T-helper 17 cell (primary cell): Measurements from ENCODE around the gene PPP1R27. TPM values are rescaled to one million over a fixed set of nuclear protein-coding genes. Genes with fewer than 3 reads are reported as not detected.

Source experiments
- ATAC-seq: fragments of 150-1000 bp; cut with Tn5 transposase; 2 replicates; pipeline ENCODE4 v1.10.0; 2021; ENCODE audit warnings: mild to moderate bottlenecking, moderate library complexity
- DNase-seq, 3 donors: peaks; one replicate each; pipeline versions ENCODE4 v3.0.0 to v3.0.0-alpha.2; 2020 to 2021
- H3K9me3 ChIP-seq: one replicate; pipeline ENCODE4 v1.7.0; 2013; ENCODE audit warnings: low read length, mild to moderate bottlenecking; ENCODE audit not compliant: control insufficient read depth, poor library complexity, severe bottlenecking
- H3K27ac Mint-ChIP-seq: one replicate; pipeline ENCODE4 v1.8.0; 2022; ENCODE audit warnings: mild to moderate bottlenecking, moderate library complexity, mixed read lengths
- H3K27me3 Mint-ChIP-seq: one replicate; pipeline ENCODE4 v1.8.0; 2022; ENCODE audit warnings: mixed read lengths
- H3K36me3 Mint-ChIP-seq: one replicate; pipeline ENCODE4 v1.8.0; 2022; ENCODE audit warnings: low read depth, mixed read lengths
- H3K4me1 Mint-ChIP-seq: one replicate; pipeline ENCODE4 v1.8.0; 2022; ENCODE audit warnings: mild to moderate bottlenecking, mixed read lengths
- H3K4me3 Mint-ChIP-seq: one replicate; pipeline ENCODE4 v1.8.0; 2022; ENCODE audit warnings: mild to moderate bottlenecking, moderate library complexity, mixed read lengths
- total RNA-seq, 4 donors: library from RNA in 2 of 4; stranded (reverse) in 2 of 4; gene quantifications; one replicate each; pipeline ENCODE4 v1.2.3 and lab custom pipeline; 2022 to 2026

Gene PPP1R27
- total RNA-seq, 2 donors from 2014 or later, result not detected

DNA sequence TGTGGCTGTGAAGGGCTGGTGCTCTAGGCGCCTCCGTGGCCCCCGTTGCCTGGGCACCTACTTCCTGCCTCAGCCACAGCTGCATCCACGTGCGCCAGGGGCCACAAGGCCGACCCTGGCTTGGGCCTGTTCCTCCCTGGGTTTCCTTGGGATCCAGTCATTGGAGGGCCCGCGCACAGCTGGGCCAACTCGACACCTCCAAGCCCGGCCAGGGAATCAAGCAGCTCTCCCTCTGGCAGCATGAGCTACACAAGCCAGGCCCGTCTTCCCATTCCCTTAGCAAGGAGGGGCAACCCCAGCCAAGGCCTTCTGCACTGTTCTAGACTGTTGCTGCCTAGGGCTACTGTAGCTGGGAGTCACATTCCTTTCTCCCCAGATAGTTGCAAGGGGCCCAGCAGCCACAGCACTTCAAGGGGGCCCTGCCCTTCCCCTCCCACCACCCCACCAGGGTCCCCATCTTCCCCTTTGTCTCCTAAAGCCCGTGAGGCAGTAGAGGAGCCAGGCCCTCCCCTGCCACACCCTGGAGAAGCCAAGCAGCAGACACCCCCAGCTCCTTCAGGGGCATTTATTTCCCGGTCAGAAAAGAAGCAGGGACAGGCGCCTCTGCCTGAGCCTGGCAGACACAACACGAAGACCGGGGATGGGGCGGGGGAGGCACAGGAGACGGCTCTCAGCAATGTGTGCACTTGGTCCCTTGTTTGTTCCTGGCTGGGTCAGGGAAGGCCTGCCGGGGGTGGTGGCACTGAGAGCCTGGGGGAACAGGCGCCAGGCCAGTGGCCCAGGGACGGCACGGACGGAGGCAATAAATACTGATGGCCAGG is 32.5 kb upstream of the PPP1R27 start:
- Mint-ChIP-seq H3K4me3 (peak overlapping the region; percentile 75), H3K36me3 (peaks cover 2% of the 10 kb centered on the region), H3K4me1 (peaks cover 30% of the 10 kb centered on the region), H3K27me3 (no peaks in the 10 kb centered on the region), H3K27ac (peak overlapping the region; percentile 97)
- ATAC-seq, result no peak
- H3K9me3 ChIP-seq, result no peaks in the 10 kb centered on the region
- peak in 1 of 3 donors; percentile 16 for DNase-seq

DNA sequence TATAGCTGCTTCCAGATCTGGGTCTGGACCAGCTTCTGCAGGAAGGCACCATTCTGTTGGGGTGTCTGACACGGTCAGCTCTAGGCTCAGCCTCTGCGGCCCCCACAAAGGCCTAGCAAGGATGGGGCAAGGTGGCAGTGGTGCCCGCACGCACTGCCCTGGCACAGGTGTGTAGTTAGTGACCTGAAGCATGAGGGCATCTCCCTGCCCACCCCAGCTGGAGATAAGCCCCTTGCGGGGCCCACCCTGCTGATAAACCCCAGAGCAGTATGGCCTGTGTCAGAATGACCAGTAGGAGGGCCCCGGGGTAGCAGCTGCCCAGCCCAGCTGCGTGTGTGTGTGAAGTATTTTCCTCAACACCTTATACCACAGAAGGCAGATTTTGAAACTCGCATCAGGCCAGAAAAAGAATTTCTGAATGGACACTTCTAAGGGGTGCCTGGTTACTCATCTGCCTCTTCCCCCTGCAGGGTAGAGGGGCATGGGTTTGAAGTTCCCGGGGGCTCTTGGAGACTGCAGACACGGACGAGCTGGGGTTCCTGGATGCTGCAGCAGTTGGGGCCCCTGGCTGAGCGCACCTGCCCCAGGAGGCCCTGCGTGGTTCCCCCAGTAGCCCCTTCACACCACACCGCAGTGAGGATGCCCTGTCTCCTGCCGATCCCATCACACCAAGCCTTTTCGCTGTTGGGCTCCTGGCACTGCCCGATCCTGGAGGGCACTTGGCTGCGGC is 31.8 kb upstream of the PPP1R27 start:
- peaks cover 2% of the 10 kb centered on the region for H3K36me3 Mint-ChIP-seq
- peak overlapping the region; percentile 97 for H3K27ac Mint-ChIP-seq
- H3K27me3 Mint-ChIP-seq, result no peaks in the 10 kb centered on the region
- ATAC-seq (no peak), DNase-seq (no peak)
- no peaks in the 10 kb centered on the region for H3K9me3 ChIP-seq
- peak overlapping the region; percentile 75 for H3K4me3 Mint-ChIP-seq
- H3K4me1 Mint-ChIP-seq, result peaks cover 30% of the 10 kb centered on the region

DNA sequence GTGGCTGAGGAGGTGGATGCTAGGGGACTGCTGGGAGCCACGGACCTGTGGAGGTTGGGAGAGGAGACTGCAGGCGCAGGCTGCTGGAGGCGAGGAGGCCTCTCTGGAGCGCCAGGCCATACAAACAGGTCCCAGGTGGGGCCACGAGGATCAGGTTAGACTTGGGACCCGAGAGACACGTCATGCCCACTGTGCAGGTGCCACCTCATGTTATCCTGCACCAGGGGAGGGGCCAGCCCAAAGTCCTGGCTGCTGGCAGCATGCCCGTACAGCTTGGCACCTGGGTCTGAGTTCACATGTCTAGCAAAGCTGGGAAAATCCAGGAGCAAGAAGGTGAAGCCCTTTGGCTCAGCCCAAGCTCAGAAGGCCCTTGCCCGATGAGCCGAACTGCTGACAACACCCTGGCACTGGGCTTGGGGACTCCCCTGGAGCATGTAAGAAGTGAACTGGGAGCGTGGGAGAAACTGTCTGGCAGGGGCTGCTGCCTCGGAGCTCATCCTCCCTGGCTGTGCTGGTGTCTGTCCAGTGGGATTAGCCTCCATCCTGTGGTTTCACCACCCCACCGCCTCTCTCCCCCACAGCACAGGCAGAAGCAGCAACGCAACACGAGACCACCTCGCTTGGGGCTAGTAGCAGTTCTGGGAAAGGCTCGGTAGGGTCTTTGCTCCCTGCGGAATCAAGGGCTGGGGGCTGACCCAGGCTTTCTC is 31.0 kb upstream of the PPP1R27 start:
- Mint-ChIP-seq H3K4me1 (peaks cover 30% of the 10 kb centered on the region), H3K27me3 (no peaks in the 10 kb centered on the region), H3K36me3 (peaks cover 2% of the 10 kb centered on the region), H3K27ac (peak overlapping the region; percentile 97), H3K4me3 (peak overlapping the region; percentile 65)
- no peaks in the 10 kb centered on the region for H3K9me3 ChIP-seq
- no peak for ATAC-seq
- no peak for DNase-seq

DNA sequence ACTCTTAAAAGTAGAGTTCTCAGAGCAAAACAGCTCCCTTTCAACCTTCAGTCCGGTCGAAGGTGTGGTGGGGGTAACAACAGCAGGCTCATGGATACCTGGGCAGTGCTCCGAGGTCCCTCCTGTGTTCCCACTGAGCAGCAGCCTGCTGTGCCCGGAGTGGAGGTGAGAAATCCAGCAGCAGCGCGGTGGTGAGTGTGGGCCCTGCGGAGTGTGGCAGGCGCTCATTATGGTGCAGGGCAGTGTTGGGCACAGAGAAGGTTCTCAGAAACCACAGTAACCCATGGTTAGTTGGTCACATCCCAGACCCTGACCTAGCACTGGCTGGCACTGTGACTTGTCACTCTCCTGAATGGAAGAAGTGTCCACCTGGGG is 30.5 kb upstream of the PPP1R27 start:
- H3K4me3 Mint-ChIP-seq, result peak overlapping the region; percentile 65
- H3K9me3 ChIP-seq, result no peaks in the 10 kb centered on the region
- ATAC-seq (no peak), DNase-seq (no peak)
- peak overlapping the region; percentile 97 for H3K27ac Mint-ChIP-seq
- peaks cover 31% of the 10 kb centered on the region for H3K4me1 Mint-ChIP-seq
- no peaks in the 10 kb centered on the region for H3K27me3 Mint-ChIP-seq
- H3K36me3 Mint-ChIP-seq, result peaks cover 2% of the 10 kb centered on the region

DNA sequence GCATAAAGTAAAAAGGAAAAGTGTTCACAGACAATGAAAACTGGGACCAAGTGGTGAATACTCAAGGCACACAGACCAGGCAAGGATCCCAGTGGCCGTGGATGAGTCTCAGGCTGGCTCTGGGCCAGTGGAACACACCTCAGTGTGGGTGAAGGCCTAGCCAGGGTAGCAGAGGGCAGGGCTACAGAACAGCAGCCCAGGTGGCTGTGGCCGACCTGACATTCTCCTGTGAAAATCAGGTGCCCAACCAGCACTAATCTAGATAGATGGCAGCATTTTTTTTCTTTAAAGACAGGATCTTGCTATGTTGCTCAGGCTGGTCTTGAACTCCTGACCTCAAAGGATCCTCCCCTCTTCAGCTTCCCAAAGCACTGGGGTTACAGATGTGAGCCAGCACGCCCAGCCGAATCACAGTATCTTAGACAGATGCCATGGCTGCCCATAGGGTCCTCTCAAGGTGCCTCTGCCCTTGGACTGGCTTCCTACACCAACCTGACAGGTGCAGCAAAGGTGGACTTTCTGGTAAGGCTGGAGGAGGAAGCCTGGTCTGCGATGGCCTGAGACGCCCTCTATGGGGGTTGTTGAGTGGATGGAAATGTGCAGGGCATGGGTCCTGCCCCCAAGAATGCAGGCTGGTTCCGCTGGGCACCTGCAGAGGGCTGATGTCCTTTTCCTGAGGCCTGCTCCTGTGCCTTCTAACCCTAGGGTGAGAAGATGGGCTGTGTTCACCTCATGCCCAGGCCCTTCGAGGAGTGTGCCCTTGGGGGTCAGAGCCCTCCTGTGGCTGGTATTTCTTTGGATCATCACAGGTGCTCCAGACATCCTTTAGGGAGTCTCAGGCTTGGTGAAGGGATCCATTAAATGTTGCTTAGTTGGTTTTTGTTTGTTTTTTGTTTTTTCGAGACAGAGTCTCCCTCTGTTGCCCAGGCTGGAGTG is 29.3 kb upstream of the PPP1R27 start:
- DNase-seq (no peak), ATAC-seq (no peak)
- H3K36me3 Mint-ChIP-seq, result peaks cover 4% of the 10 kb centered on the region
- no peak overlapping the region for H3K4me3 Mint-ChIP-seq
- H3K27ac Mint-ChIP-seq, result peak overlapping the region; percentile 97
- no peaks in the 10 kb centered on the region for H3K27me3 Mint-ChIP-seq
- H3K9me3 ChIP-seq, result no peaks in the 10 kb centered on the region
- H3K4me1 Mint-ChIP-seq, result peaks cover 29% of the 10 kb centered on the region

DNA sequence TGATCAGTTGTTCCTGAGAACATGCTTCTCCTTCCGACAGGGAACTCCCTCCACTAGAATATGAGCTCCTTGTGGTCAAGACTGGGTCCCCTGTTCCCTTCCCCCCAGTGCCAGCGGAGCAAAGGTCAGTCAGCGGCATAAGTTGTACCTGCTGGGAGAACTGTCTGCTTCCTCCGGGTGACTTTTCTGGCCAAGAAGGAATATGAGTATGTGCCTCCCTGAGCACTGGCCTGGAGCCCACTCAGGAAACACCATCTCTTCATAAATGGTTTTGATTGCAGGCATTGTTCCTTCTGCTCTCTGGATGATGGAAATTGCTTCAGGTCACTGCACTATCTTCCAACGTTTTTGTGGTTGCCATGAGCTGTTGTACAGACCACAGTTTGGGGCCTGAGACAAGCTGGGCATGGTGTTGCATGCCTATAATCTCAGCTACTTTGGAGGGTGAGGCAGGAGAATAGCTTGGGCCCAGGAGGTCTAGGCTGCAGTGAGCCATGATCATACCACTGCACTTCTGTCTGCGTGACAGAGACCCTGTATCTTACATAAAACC is 28.3 kb upstream of the PPP1R27 start:
- Mint-ChIP-seq H3K36me3 (peaks cover 4% of the 10 kb centered on the region), H3K27ac (peak overlapping the region; percentile 82)
- no peak for DNase-seq

DNA sequence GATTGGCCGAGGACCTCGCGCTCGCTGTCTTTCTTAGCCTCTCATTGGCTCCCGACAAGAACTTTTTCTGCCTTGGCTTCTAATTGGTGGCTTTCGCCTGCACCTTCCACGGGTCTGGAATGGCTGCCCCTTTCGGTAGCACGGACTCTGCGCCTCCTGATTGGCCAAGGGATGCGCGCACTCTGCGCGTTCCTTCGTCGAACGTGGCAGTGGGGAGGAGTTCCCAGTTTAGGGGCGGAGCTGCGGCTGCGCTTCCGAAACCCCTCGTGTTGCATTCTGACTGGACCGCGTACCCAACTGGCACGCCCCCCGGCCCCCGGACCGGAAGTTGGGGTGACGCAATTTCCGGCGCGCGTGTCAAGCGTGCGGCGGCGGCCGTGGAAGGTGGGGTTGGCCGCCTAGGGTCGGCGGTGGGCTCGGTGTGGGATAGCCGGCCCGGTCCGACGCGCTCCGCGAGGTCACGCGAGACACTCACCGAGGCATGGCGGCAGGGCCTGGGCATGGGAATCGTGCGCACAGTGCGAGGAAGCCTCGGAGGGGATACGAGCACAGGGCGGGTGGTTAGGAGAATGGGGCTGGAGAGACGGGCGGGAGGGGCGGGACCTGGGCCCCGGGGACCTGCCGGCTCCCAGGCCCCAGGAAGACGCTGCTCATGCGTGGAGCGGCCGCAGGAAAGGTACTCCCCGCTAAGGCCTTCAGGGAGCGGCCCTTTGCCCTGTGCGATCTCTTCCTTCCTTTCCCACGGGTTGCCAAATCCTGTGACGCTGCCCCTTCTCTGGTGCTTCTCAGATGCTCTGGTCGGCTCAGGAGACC is 26.1 kb upstream of the PPP1R27 start:
- ATAC-seq (peak; percentile 86), DNase-seq (peak; percentile 97 to 98 (median 97))
- Mint-ChIP-seq H3K27me3 (no peaks in the 10 kb centered on the region), H3K4me1 (peaks cover 22% of the 10 kb centered on the region), H3K4me3 (peak overlapping the region; percentile 92), H3K36me3 (peaks cover 3% of the 10 kb centered on the region), H3K27ac (peak overlapping the region; percentile 97)
- H3K9me3 ChIP-seq, result no peaks in the 10 kb centered on the region

More for the DNA sequence above, 28.3 kb upstream of the PPP1R27 start:
- no peaks in the 10 kb centered on the region for H3K9me3 ChIP-seq
- Mint-ChIP-seq H3K4me1 (peaks cover 31% of the 10 kb centered on the region), H3K4me3 (peak overlapping the region; percentile 77), H3K27me3 (no peaks in the 10 kb centered on the region)
- no peak for ATAC-seq

DNA sequence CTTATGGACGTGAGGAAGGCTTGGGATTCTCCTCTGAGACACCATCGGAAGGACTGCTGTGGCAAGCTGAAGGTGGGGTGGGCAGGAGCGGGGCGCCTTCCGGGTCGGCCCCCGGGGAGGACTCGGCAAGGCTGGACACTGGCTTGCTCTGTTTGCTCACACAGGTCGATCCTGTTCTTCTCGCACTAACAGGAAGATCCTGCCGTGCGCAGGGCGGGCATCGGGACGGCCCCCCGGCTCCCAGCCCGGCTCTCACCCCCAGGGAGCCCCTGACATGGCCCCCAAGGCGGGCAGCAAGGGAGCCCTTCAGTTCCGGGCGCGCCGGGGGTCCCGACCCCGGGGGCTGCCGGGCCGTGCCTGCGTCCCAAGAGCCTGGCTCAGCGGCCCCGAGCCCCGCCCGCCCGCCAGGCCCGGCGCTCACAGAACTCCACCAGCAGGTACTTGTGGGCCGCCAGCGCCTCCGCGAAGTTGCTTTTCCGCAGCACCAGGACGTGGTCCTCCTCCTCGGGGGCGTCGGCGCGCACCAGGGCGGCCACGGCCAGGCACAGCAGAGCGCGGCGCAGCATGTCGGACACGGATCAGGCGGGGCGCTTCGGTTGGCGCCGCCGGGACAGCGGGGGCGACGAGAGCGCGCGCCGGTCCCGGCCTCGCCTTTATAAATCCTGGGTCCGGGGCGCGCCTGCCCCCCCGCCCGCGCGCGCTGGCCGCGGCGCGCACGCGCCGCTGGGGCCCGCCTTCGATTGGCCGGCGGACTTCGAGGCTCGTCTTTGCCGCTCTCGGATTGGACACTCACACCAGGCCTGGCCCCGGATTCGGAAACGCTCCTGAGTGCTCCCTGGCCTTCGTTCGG is 25.3 kb upstream of the PPP1R27 start, which contains the start of gene P4HB:
Gene P4HB, minus strand, starts transcription at position 630 of the 850 bp plus-strand sequence. Its CDS starts 64 bp downstream, at position 566.
- no peaks in the 10 kb centered on the region for H3K27me3 Mint-ChIP-seq
- peak within 1 kb of the TSS; percentile 94 for H3K4me3 Mint-ChIP-seq
- ATAC-seq (no peak), DNase-seq (peak in 1 of 3 donors; percentile 95)
- H3K36me3 Mint-ChIP-seq, result peaks cover 3% of the 10 kb centered on the region
- no peaks in the 10 kb centered on the region for H3K9me3 ChIP-seq
- H3K27ac Mint-ChIP-seq, result peak within 1 kb of the TSS; percentile 97
- H3K4me1 Mint-ChIP-seq, result peaks cover 24% of the 10 kb centered on the region

DNA sequence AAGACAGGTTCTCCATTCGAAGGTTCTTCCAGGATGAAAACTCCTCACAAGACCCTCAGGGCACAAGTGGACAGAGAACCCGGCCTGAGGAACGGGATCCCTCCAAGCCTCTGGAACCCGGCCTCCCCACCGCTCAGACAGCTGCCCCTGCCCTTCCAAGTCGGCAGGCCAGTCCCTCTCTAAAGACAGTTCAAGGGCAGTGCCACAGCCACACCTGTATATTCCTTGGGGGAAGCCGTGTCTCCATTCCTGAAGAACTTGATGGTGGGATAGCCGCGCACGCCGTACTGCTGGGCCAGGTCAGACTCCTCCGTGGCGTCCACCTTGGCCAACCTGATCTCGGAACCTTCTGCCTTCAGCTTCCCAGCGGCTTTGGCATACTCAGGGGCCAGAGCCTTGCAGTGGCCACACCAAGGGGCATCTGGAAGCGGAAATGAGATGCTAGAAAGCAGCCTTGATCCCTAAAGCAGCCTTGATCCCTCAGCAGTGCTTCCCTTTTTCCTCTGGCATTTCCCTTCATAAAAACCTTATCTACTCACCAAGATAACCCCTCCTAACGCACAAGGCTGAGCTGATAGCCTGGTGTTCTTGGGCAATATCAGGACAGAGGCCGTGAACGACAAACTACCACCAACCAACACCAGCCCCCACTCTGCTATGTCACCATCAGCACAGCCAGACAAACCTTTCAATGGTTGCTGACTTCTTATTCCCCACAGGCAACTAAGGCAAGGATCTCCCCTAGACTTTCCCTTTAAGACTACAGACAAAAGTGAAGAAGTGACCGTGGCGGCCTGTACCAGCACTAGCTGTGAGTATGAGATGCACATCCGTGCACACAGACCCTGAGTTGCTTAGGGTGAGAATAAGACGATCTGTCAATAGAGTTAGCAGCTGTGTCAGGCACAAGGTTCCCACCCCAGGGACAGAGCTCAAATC is 24.4 kb upstream of the PPP1R27 start:
- ATAC-seq, result no peak
- H3K9me3 ChIP-seq, result no peaks in the 10 kb centered on the region
- H3K27ac Mint-ChIP-seq, result peak overlapping the region; percentile 91
- peaks cover 24% of the 10 kb centered on the region for H3K4me1 Mint-ChIP-seq
- peaks cover 3% of the 10 kb centered on the region for H3K36me3 Mint-ChIP-seq
- no peak for DNase-seq
- peak overlapping the region; percentile 94 for H3K4me3 Mint-ChIP-seq
- H3K27me3 Mint-ChIP-seq, result no peaks in the 10 kb centered on the region
